H9 (cell line): ENCODE data around the gene FUZ. TPM values are rescaled to one million over a fixed set of nuclear protein-coding genes. Genes with fewer than 3 reads are reported as not detected.

ENCODE experiments used
- DNase-seq: peaks from one replicate; pipeline ENCODE4 v3.0.0-alpha.2; 2017
- H2AFZ ChIP-seq: one replicate; pipeline ENCODE4 v1.6.1; 2013; ENCODE audit warnings: mild to moderate bottlenecking, low read length, control low read depth, moderate library complexity
- H2AK5ac ChIP-seq: 2 replicates; pipeline ENCODE4 v1.6.1; 2013; ENCODE audit warnings: low read length, control low read depth, mixed read lengths; ENCODE audit not compliant: insufficient read length
- H2BK120ac ChIP-seq: one replicate; pipeline ENCODE4 v1.6.1; 2013; ENCODE audit warnings: low read depth, mild to moderate bottlenecking, low read length, control low read depth, inconsistent platforms; ENCODE audit not compliant: poor library complexity, severe bottlenecking
- H2BK12ac ChIP-seq: 2 replicates; pipeline ENCODE4 v1.6.1; 2013; ENCODE audit warnings: low read length, control low read depth, mixed read lengths, low read depth; ENCODE audit not compliant: insufficient read length
- H2BK15ac ChIP-seq: 2 replicates; pipeline ENCODE4 v1.6.1; 2013; ENCODE audit warnings: low read depth, low read length, control low read depth
- H2BK20ac ChIP-seq: one replicate; pipeline ENCODE4 v1.6.1; 2013; ENCODE audit warnings: low read depth, mild to moderate bottlenecking, low read length, control low read depth, inconsistent platforms; ENCODE audit not compliant: poor library complexity, severe bottlenecking
- H2BK5ac ChIP-seq: 2 replicates; pipeline ENCODE4 v1.6.1; 2013; ENCODE audit warnings: low read length, control low read depth, mixed read lengths; ENCODE audit not compliant: insufficient read length
- H3K14ac ChIP-seq: 2 replicates; pipeline ENCODE4 v1.6.1; 2013; ENCODE audit warnings: low read length, control low read depth; ENCODE audit not compliant: insufficient read depth
- H3K18ac ChIP-seq: 2 replicates; pipeline ENCODE4 v1.6.1; 2013; ENCODE audit warnings: low read depth, mild to moderate bottlenecking, mixed read lengths, low read length, control low read depth; ENCODE audit not compliant: insufficient read length
- H3K23ac ChIP-seq: 2 replicates; pipeline ENCODE4 v1.6.1; 2013; ENCODE audit warnings: low read length, control low read depth, mixed read lengths, low read depth; ENCODE audit not compliant: insufficient read length
- H3K23me2 ChIP-seq: 2 replicates; pipeline ENCODE4 v1.6.1; 2013; ENCODE audit warnings: low read depth, mild to moderate bottlenecking, mixed read lengths, low read length, control low read depth; ENCODE audit not compliant: insufficient read length, poor library complexity, severe bottlenecking
- H3K27ac ChIP-seq: 2 replicates; pipeline ENCODE4 v1.5.1; 2013; ENCODE audit warnings: low read length, control low read depth, mixed read lengths, low read depth; ENCODE audit not compliant: insufficient read length
- H3K27me3 ChIP-seq: 2 replicates; pipeline ENCODE4 v1.6.1; 2013; ENCODE audit warnings: low read length, control low read depth, inconsistent platforms; ENCODE audit not compliant: insufficient read depth
- H3K4ac ChIP-seq: 2 replicates; pipeline ENCODE4 v1.6.1; 2013; ENCODE audit warnings: low read depth, mild to moderate bottlenecking, control low read depth, inconsistent platforms, low read length, moderate library complexity
- H3K4me1 ChIP-seq: 2 replicates; pipeline ENCODE4 v1.6.1; 2013; ENCODE audit warnings: low read length, control low read depth, inconsistent platforms; ENCODE audit not compliant: insufficient read depth
- H3K4me2 ChIP-seq: 2 replicates; pipeline ENCODE4 v1.6.1; 2013; ENCODE audit warnings: low read length, control low read depth, mixed read lengths; ENCODE audit not compliant: insufficient read length, insufficient read depth
- H3K56ac ChIP-seq: 2 replicates; pipeline ENCODE4 v1.6.1; 2013; ENCODE audit warnings: low read depth, mild to moderate bottlenecking, mixed read lengths, low read length, control low read depth; ENCODE audit not compliant: insufficient read length
- H3K79me1 ChIP-seq: 2 replicates; pipeline ENCODE4 v1.6.1; 2013; ENCODE audit warnings: low read depth, mild to moderate bottlenecking, moderate library complexity, low read length, control low read depth, inconsistent platforms; ENCODE audit not compliant: insufficient read depth, poor library complexity, severe bottlenecking
- H3K79me2 ChIP-seq: 2 replicates; pipeline ENCODE4 v1.6.1; 2013; ENCODE audit warnings: low read length, control low read depth, inconsistent platforms; ENCODE audit not compliant: insufficient read depth
- H3K9ac ChIP-seq: 2 replicates; pipeline ENCODE4 v1.6.1; 2013; ENCODE audit warnings: low read length, control low read depth, mixed read lengths; ENCODE audit not compliant: insufficient read length; ENCODE audit errors: extremely low read depth
- H3K9me3 ChIP-seq: one replicate; pipeline ENCODE4 v1.6.1; 2013; ENCODE audit warnings: low read depth, low read length, inconsistent platforms; ENCODE audit not compliant: control insufficient read depth
- H3T11ph ChIP-seq: one replicate; pipeline ENCODE4 v1.6.1; 2013; ENCODE audit warnings: mild to moderate bottlenecking, low read length, control low read depth, inconsistent platforms
- H4K20me1 ChIP-seq: one replicate; pipeline ENCODE4 v1.6.1; 2013; ENCODE audit not compliant: control insufficient read depth, insufficient read length, insufficient read depth
- H4K5ac ChIP-seq: 2 replicates; pipeline ENCODE4 v1.6.1; 2013; ENCODE audit warnings: low read depth, mild to moderate bottlenecking, mixed read lengths, low read length, control low read depth; ENCODE audit not compliant: insufficient read length
- H4K8ac ChIP-seq: replicated peaks from 2 replicates; pipeline ENCODE4 v1.6.1; 2013; ENCODE audit warnings: low read length, control low read depth, mixed read lengths, low read depth; ENCODE audit not compliant: insufficient read length
- H4K91ac ChIP-seq: 2 replicates; pipeline ENCODE4 v1.6.1; 2013; ENCODE audit warnings: low read depth, mild to moderate bottlenecking, moderate library complexity, mixed read lengths, low read length, control low read depth; ENCODE audit not compliant: insufficient read length
- H3K27ac Mint-ChIP-seq, 3 experiments: 2 replicates in 2 of 3; 3 replicates in 1 of 3; pipeline ENCODE4 v1.8.0; 2020 to 2021; ENCODE audit warnings: mixed read lengths in 3 of 3, mild to moderate bottlenecking in 1 of 3, moderate library complexity in 1 of 3
- H3K27me3 Mint-ChIP-seq: 2 replicates; pipeline ENCODE4 v1.8.0; 2021; ENCODE audit warnings: low read depth, mild to moderate bottlenecking, moderate library complexity, mixed read lengths
- H3K36me3 Mint-ChIP-seq, 3 experiments: 2 replicates in 2 of 3; 3 replicates in 1 of 3; pipeline ENCODE4 v1.8.0; 2020 to 2021; ENCODE audit warnings: low read depth in 3 of 3, mixed read lengths in 3 of 3; ENCODE audit not compliant: insufficient read depth in 1 of 3
- H3K4me1 Mint-ChIP-seq, 2 experiments: 2 replicates each; pipeline ENCODE4 v1.8.0; 2020; ENCODE audit warnings: mixed read lengths in 2 of 2
- H3K4me3 Mint-ChIP-seq, 2 experiments: 2 replicates in 1 of 2; 3 replicates in 1 of 2; pipeline ENCODE4 v1.8.0; 2020 to 2021; ENCODE audit warnings: mild to moderate bottlenecking in 2 of 2, mixed read lengths in 2 of 2, moderate library complexity in 1 of 2
- H3K9me3 Mint-ChIP-seq, 2 experiments: 2 replicates in 1 of 2; 3 replicates in 1 of 2; pipeline ENCODE4 v1.8.0; 2020; ENCODE audit warnings: mild to moderate bottlenecking in 2 of 2, mixed read lengths in 2 of 2, moderate library complexity in 1 of 2
- CTCF ChIP-seq: fragments of 200-600 bp; sonication (generic); conservative IDR thresholded peaks from 3 replicates; pipeline ENCODE4 v1.8.0; 2021; ENCODE audit warnings: antibody characterized with exemption, mild to moderate bottlenecking
- WGBS: extraction: QIAGEN DNeasy Blood & Tissue Kit; methylation state at CpG from one replicate; pipeline ENCODE4 v1.1.7; 2013; ENCODE audit warnings: missing lambda C conversion rate, low lambda C conversion rate, mixed read lengths; ENCODE audit not compliant: insufficient read length; ENCODE audit errors: extremely low coverage; 5-methylcytosine and 5-hydroxymethylcytosine counted together
- total RNA-seq: library from RNA; stranded (reverse); gene quantifications from 2 replicates; pipeline ENCODE4 v1.2.1, GENCODE V29; 2021

Gene FUZ
- total RNA-seq, 1 experiment from 2014 or later = 25.1 TPM

GRCh38 chr19:49824662-49825061, 11.6 kb upstream of the FUZ start:
- H3K14ac ChIP-seq = no peak overlapping the region
- no peak overlapping the region for H2BK120ac ChIP-seq
- no peak overlapping the region for H3T11ph ChIP-seq
- H3K4me1 ChIP-seq = no peaks in the 10 kb centered on the region
- H3K9me3 ChIP-seq = no peaks in the 10 kb centered on the region
- H4K20me1 ChIP-seq = no peaks in the 10 kb centered on the region
- H3K36me3 Mint-ChIP-seq = peaks cover 11 to 43% (median 28%) of the 10 kb centered on the region in 3 experiments
- H3K56ac ChIP-seq = no peak overlapping the region
- H3K79me2 ChIP-seq = no peaks in the 10 kb centered on the region
- no peak overlapping the region for H4K8ac ChIP-seq
- H3K27ac ChIP-seq = no peak overlapping the region
- no peaks in the 10 kb centered on the region for H3K27me3 ChIP-seq
- DNase-seq = no peak
- no peak overlapping the region for H3K4me3 Mint-ChIP-seq
- H2AFZ ChIP-seq = no peak overlapping the region
- H2BK15ac ChIP-seq = no peak overlapping the region
- H4K91ac ChIP-seq = no peak overlapping the region
- H2AK5ac ChIP-seq = no peak overlapping the region
- no peak overlapping the region for H2BK12ac ChIP-seq
- H4K5ac ChIP-seq = no peak overlapping the region
- H2BK5ac ChIP-seq = no peak overlapping the region
- H3K4me2 ChIP-seq = no peak overlapping the region
- no peak for TF ChIP-seq CTCF
- H3K27ac Mint-ChIP-seq = no peak overlapping the region
- no peak overlapping the region for H3K23ac ChIP-seq
- no peaks in the 10 kb centered on the region for H3K9me3 Mint-ChIP-seq
- H3K18ac ChIP-seq = no peak overlapping the region
- H3K9ac ChIP-seq = no peak overlapping the region
- 0 out of 4 replicates have a peak, but pooled peaks cover 0 to under 1% of the 10 kb centered on the region in 2 experiments for H3K4me1 Mint-ChIP-seq
- H3K4ac ChIP-seq = no peak overlapping the region
- H3K79me1 ChIP-seq = no peaks in the 10 kb centered on the region
- H2BK20ac ChIP-seq = no peak overlapping the region
- no CpG with 5 or more reads among the region's 6 CpGs for WGBS
- no peaks in the 10 kb centered on the region for H3K27me3 Mint-ChIP-seq
- no peaks in the 10 kb centered on the region for H3K23me2 ChIP-seq
